SK-N-SH (cell line): Measurements from ENCODE around the gene PTPRD. TPM values are rescaled to one million over a fixed set of nuclear protein-coding genes. Genes with fewer than 3 reads are reported as not detected.

ENCODE experiments used
- CTCF ChIA-PET: fragments of 300-600, 350-600 bp; formaldehyde crosslinking; extraction: SDS; loops from one replicate; lab custom pipeline; 2021; lab: Yijun Ruan, JAX
- POLR2A ChIA-PET: fragments of 350-600 bp; sonication (Branson Sonifier 250); formaldehyde crosslinking; extraction: SDS; loops from one replicate; lab custom pipeline; 2020; ENCODE audit warnings: antibody characterized with exemption, inconsistent platforms; lab: Yijun Ruan, JAX
- DNase-seq: peaks from one replicate; pipeline ENCODE4 v3.0.0; 2012
- H2AFZ ChIP-seq: fragments of 200-600 bp; sonication (generic); 2 replicates; pipeline ENCODE4 v1.8.1; 2016; ENCODE audit warnings: antibody characterized with exemption, mild to moderate bottlenecking, low read depth
- H3F3A ChIP-seq: fragments of 200-600 bp; sonication (generic); replicated peaks from 2 replicates; pipeline ENCODE3; 2016; ENCODE audit warnings: antibody characterized with exemption, mild to moderate bottlenecking; ENCODE audit not compliant: insufficient read depth
- H3K27ac ChIP-seq, 2 experiments: fragments of 200-500 bp in 1 of 2; fragments of 200-600 bp in 1 of 2; sonication (Bioruptor generic) in 1 of 2; sonication (generic), shearing (Covaris generic) in 1 of 2; 2 replicates each; pipeline versions ENCODE4 v1.5.1 to v1.6.1; 2014 to 2016; ENCODE audit warnings: low read depth in 2 of 2, inconsistent platforms in 1 of 2, low read length in 1 of 2, mild to moderate bottlenecking in 1 of 2, mixed read lengths in 1 of 2
- H3K27me3 ChIP-seq: fragments of 200-600 bp; sonication (generic), shearing (Covaris generic); 2 replicates; pipeline ENCODE4 v1.6.1; 2016; ENCODE audit warnings: mixed run types; ENCODE audit not compliant: insufficient read depth
- H3K36me3 ChIP-seq, 2 experiments: fragments of 200-500 bp in 1 of 2; fragments of 200-600 bp in 1 of 2; sonication (Bioruptor generic) in 1 of 2; sonication (generic) in 1 of 2; replicated peaks in 1 of 2; 2 replicates each; pipeline versions ENCODE3 to v1.5.1; 2014 to 2016; ENCODE audit warnings: low read length in 1 of 2, mild to moderate bottlenecking in 1 of 2; ENCODE audit not compliant: insufficient read depth in 2 of 2, control insufficient read depth in 1 of 2
- H3K4me1 ChIP-seq, 2 experiments: fragments of 200-500 bp in 1 of 2; fragments of 200-600 bp in 1 of 2; sonication (Bioruptor generic) in 1 of 2; sonication (generic), shearing (Covaris generic) in 1 of 2; 2 replicates each; pipeline versions ENCODE4 v1.5.1 to v1.6.1; 2014 to 2016; ENCODE audit warnings: low read depth in 1 of 2, low read length in 1 of 2, mixed run types in 1 of 2; ENCODE audit not compliant: insufficient read depth in 2 of 2, control insufficient read depth in 1 of 2
- H3K4me2 ChIP-seq: fragments of 200-600 bp; sonication (generic), shearing (Covaris generic); 2 replicates; pipeline ENCODE4 v1.6.1; 2017; ENCODE audit warnings: mixed run types
- H3K4me3 ChIP-seq, 2 experiments: fragments of 200-500 bp in 1 of 2; fragments of 200-600 bp in 1 of 2; sonication (Bioruptor generic) in 1 of 2; sonication (generic), shearing (Covaris generic) in 1 of 2; 2 replicates each; pipeline versions ENCODE4 v1.5.1 to v1.8.1; 2014 to 2016; ENCODE audit warnings: low read depth in 2 of 2, inconsistent platforms in 1 of 2, low read length in 1 of 2, mild to moderate bottlenecking in 1 of 2, mixed read lengths in 1 of 2, moderate library complexity in 1 of 2
- H3K79me2 ChIP-seq: fragments of 200-600 bp; sonication (generic); 2 replicates; pipeline ENCODE4 v1.8.1; 2017; ENCODE audit warnings: mild to moderate bottlenecking; ENCODE audit not compliant: insufficient read depth
- H3K9ac ChIP-seq: fragments of 200-600 bp; sonication (generic); 2 replicates; pipeline ENCODE4 v1.6.1; 2017; ENCODE audit warnings: mixed run types
- H3K9me2 ChIP-seq: fragments of 200-600 bp; sonication (generic); 2 replicates; pipeline ENCODE4 v1.6.1; 2017; ENCODE audit warnings: mixed run types
- H3K9me3 ChIP-seq: fragments of 200-600 bp; sonication (generic); 2 replicates; pipeline ENCODE4 v1.6.1; 2017; ENCODE audit warnings: mixed run types, mild to moderate bottlenecking, moderate library complexity
- H4K20me1 ChIP-seq: fragments of 200-600 bp; sonication (generic); 2 replicates; pipeline ENCODE4 v1.6.1; 2017; ENCODE audit warnings: mild to moderate bottlenecking, mixed run types; ENCODE audit not compliant: insufficient read depth
- EP300 ChIP-seq, 2 experiments: IDR thresholded peaks; 2 replicates each; pipeline versions ENCODE4 v1.4.0 to v1.6.1; 2012; ENCODE audit warnings: borderline replicate concordance in 1 of 2, low read depth in 1 of 2, low read length in 1 of 2
- EZH2phosphoT487 ChIP-seq: fragments of 200-600 bp; sonication (generic); IDR thresholded peaks from 2 replicates; pipeline ENCODE4 v1.6.1; 2017; ENCODE audit warnings: low read depth, mixed run types, mild to moderate bottlenecking, antibody characterized with exemption, moderate library complexity, borderline replicate concordance
- FOXJ3 ChIP-seq: sonication (generic); formaldehyde crosslinking; IDR thresholded peaks from 2 replicates; pipeline ENCODE4 v1.5.1; 2020; ENCODE audit warnings: mild to moderate bottlenecking, missing genetic modification reagents
- GABPA ChIP-seq: IDR thresholded peaks from 2 replicates; pipeline ENCODE4 v1.4.0; 2012; ENCODE audit warnings: low read depth, mild to moderate bottlenecking
- GATA2 ChIP-seq: sonication (generic); formaldehyde crosslinking; IDR thresholded peaks from 2 replicates; pipeline ENCODE4 v1.5.0; 2020; ENCODE audit warnings: mild to moderate bottlenecking, missing genetic modification reagents
- JUND ChIP-seq: IDR thresholded peaks from 2 replicates; pipeline ENCODE4 v1.4.0; 2012
- MXI1 ChIP-seq: IDR thresholded peaks from 2 replicates; pipeline ENCODE4 v1.6.1; 2012; ENCODE audit warnings: mild to moderate bottlenecking, low read depth, low read length, improper control_type of control experiment
- POLR2AphosphoS5 ChIP-seq: IDR thresholded peaks from 2 replicates; pipeline ENCODE4 v1.6.1; 2012; ENCODE audit warnings: low read depth, low read length
- RAD21 ChIP-seq: IDR thresholded peaks from 2 replicates; pipeline ENCODE4 v1.6.1; 2012; ENCODE audit warnings: mild to moderate bottlenecking, low read length
- RXRA ChIP-seq: IDR thresholded peaks from 2 replicates; pipeline ENCODE4 v1.4.0; 2012; ENCODE audit warnings: low read depth, mild to moderate bottlenecking, borderline replicate concordance
- SMC3 ChIP-seq: IDR thresholded peaks from 2 replicates; pipeline ENCODE4 v1.6.1; 2012; ENCODE audit warnings: low read depth, low read length, improper control_type of control experiment
- TAF1 ChIP-seq: IDR thresholded peaks from 2 replicates; pipeline ENCODE4 v1.6.1; 2012; ENCODE audit warnings: low read depth, mild to moderate bottlenecking, low read length, moderate library complexity, borderline replicate concordance
- TCF12 ChIP-seq: IDR thresholded peaks from 2 replicates; pipeline ENCODE4 v1.4.0; 2012
- TEAD4 ChIP-seq: IDR thresholded peaks from 2 replicates; pipeline ENCODE4 v1.4.0; 2012; ENCODE audit warnings: mild to moderate bottlenecking, borderline replicate concordance; ENCODE audit not compliant: insufficient read depth
- WGBS: methylation state at CpG from one replicate; pipeline ENCODE4 v1.1.6; 2017; ENCODE audit warnings: low lambda C conversion rate; 5-methylcytosine and 5-hydroxymethylcytosine counted together
- polyA plus RNA-seq, 3 experiments: library from polyadenylated mRNA; depleted of rRNA; stranded (reverse); fragments of >200 nt; gene quantifications; 2 replicates each; pipeline ENCODE4 v1.2.3, GENCODE V29; 2012
- TF ChIP-seq, protein P1 (sequence below): fragments of 200-600 bp; sonication (generic); IDR thresholded peaks from 2 replicates; pipeline ENCODE4 v1.6.1; 2017; ENCODE audit warnings: antibody characterized with exemption, mild to moderate bottlenecking, moderate library complexity
- TF ChIP-seq, protein P2 (sequence below): IDR thresholded peaks from 2 replicates; pipeline ENCODE4 v1.4.0; 2012; ENCODE audit warnings: low read depth, borderline replicate concordance
- TF ChIP-seq, protein P3 (sequence below): IDR thresholded peaks from 2 replicates; pipeline ENCODE4 v1.4.0; 2012; ENCODE audit warnings: low read depth, borderline replicate concordance
- TF ChIP-seq, protein P4 (sequence below): fragments of 150-350 bp; IDR thresholded peaks from 2 replicates; pipeline ENCODE4 v1.6.1; 2016; ENCODE audit warnings: mild to moderate bottlenecking, low read depth, low read length
- TF ChIP-seq, protein P5 (sequence below): fragments of 150-350 bp; IDR thresholded peaks from 2 replicates; pipeline ENCODE4 v1.6.1; 2017; ENCODE audit warnings: antibody characterized with exemption, low read length, low read depth, borderline replicate concordance
- TF ChIP-seq, protein P6 (sequence below): IDR thresholded peaks from 2 replicates; pipeline ENCODE4 v1.6.1; 2012; ENCODE audit warnings: mild to moderate bottlenecking, low read depth, low read length, moderate library complexity

Gene PTPRD
- polyA plus RNA-seq, 1 of the 3 experiments (the other 2 are of a cell fraction), result 0.15 TPM

DNA sequence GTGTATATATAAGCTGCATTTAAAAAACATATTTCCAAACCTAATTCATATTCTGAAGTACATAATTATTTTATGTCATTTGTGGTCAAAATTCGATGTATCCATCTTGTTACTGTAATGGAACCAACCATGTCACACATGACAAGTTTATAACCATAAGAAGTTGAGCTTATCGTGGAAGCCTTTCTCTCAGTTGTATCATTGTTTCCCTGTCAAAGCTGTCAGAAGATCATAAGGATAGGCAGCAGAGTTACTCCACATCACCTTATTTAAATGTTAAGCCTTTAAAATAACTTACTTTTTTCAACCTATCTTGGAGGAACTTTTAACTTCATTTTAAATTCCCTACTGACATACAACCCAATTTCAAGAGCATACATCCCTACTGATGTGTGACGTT is 841.5 kb downstream of the PTPRD start:
- no peak overlapping the region for H3K27ac ChIP-seq
- DNase-seq, result no peak
- H3K4me2 ChIP-seq, result no peak overlapping the region
- CTCF ChIA-PET, result interaction anchor here (1.9 kb wide), 1 partner anchor 171 kb away, joined by 6 read pairs; no protein-coding TSS in a partner anchor
- no peaks in the 10 kb centered on the region for H3F3A ChIP-seq
- H3K4me3 ChIP-seq, result no peak overlapping the region
- H3K36me3 ChIP-seq, result no peaks in the 10 kb centered on the region
- no peaks in the 10 kb centered on the region for H3K9me2 ChIP-seq
- H4K20me1 ChIP-seq, result no peaks in the 10 kb centered on the region
- no peak for TF ChIP-seq POLR2AphosphoS5
- no peak for TF ChIP-seq JUND
- no peak for TF ChIP-seq MXI1
- no peak for TF ChIP-seq RAD21
- TF ChIP-seq, protein P1, sequence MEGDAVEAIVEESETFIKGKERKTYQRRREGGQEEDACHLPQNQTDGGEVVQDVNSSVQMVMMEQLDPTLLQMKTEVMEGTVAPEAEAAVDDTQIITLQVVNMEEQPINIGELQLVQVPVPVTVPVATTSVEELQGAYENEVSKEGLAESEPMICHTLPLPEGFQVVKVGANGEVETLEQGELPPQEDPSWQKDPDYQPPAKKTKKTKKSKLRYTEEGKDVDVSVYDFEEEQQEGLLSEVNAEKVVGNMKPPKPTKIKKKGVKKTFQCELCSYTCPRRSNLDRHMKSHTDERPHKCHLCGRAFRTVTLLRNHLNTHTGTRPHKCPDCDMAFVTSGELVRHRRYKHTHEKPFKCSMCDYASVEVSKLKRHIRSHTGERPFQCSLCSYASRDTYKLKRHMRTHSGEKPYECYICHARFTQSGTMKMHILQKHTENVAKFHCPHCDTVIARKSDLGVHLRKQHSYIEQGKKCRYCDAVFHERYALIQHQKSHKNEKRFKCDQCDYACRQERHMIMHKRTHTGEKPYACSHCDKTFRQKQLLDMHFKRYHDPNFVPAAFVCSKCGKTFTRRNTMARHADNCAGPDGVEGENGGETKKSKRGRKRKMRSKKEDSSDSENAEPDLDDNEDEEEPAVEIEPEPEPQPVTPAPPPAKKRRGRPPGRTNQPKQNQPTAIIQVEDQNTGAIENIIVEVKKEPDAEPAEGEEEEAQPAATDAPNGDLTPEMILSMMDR, result no peak
- TF ChIP-seq FOXJ3 (CRISPR knock-in tag), result no peak
- TF ChIP-seq, protein P2, sequence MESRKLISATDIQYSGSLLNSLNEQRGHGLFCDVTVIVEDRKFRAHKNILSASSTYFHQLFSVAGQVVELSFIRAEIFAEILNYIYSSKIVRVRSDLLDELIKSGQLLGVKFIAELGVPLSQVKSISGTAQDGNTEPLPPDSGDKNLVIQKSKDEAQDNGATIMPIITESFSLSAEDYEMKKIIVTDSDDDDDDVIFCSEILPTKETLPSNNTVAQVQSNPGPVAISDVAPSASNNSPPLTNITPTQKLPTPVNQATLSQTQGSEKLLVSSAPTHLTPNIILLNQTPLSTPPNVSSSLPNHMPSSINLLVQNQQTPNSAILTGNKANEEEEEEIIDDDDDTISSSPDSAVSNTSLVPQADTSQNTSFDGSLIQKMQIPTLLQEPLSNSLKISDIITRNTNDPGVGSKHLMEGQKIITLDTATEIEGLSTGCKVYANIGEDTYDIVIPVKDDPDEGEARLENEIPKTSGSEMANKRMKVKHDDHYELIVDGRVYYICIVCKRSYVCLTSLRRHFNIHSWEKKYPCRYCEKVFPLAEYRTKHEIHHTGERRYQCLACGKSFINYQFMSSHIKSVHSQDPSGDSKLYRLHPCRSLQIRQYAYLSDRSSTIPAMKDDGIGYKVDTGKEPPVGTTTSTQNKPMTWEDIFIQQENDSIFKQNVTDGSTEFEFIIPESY, result no peak
- no peak for TF ChIP-seq RXRA
- TF ChIP-seq, protein P3, sequence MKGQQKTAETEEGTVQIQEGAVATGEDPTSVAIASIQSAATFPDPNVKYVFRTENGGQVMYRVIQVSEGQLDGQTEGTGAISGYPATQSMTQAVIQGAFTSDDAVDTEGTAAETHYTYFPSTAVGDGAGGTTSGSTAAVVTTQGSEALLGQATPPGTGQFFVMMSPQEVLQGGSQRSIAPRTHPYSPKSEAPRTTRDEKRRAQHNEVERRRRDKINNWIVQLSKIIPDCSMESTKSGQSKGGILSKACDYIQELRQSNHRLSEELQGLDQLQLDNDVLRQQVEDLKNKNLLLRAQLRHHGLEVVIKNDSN, result no peak
- TF ChIP-seq GATA2 (CRISPR knock-in tag), result no peak
- no peak for TF ChIP-seq EZH2phosphoT487
- no peak for TF ChIP-seq GABPA
- TF ChIP-seq, protein P4, sequence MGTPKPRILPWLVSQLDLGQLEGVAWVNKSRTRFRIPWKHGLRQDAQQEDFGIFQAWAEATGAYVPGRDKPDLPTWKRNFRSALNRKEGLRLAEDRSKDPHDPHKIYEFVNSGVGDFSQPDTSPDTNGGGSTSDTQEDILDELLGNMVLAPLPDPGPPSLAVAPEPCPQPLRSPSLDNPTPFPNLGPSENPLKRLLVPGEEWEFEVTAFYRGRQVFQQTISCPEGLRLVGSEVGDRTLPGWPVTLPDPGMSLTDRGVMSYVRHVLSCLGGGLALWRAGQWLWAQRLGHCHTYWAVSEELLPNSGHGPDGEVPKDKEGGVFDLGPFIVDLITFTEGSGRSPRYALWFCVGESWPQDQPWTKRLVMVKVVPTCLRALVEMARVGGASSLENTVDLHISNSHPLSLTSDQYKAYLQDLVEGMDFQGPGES, result no peak
- no peak for TF ChIP-seq EP300 (IDR thresholded peaks at IDR 0.05; ENCODE audit: borderline replicate concordance in 1 of 2, low read depth in 1 of 2, low read length in 1 of 2)
- no peak for TF ChIP-seq TCF12
- no peak for TF ChIP-seq TEAD4
- TF ChIP-seq, protein P5, sequence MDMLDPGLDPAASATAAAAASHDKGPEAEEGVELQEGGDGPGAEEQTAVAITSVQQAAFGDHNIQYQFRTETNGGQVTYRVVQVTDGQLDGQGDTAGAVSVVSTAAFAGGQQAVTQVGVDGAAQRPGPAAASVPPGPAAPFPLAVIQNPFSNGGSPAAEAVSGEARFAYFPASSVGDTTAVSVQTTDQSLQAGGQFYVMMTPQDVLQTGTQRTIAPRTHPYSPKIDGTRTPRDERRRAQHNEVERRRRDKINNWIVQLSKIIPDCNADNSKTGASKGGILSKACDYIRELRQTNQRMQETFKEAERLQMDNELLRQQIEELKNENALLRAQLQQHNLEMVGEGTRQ, result no peak
- TF ChIP-seq TAF1, result no peak
- TF ChIP-seq, protein P6, sequence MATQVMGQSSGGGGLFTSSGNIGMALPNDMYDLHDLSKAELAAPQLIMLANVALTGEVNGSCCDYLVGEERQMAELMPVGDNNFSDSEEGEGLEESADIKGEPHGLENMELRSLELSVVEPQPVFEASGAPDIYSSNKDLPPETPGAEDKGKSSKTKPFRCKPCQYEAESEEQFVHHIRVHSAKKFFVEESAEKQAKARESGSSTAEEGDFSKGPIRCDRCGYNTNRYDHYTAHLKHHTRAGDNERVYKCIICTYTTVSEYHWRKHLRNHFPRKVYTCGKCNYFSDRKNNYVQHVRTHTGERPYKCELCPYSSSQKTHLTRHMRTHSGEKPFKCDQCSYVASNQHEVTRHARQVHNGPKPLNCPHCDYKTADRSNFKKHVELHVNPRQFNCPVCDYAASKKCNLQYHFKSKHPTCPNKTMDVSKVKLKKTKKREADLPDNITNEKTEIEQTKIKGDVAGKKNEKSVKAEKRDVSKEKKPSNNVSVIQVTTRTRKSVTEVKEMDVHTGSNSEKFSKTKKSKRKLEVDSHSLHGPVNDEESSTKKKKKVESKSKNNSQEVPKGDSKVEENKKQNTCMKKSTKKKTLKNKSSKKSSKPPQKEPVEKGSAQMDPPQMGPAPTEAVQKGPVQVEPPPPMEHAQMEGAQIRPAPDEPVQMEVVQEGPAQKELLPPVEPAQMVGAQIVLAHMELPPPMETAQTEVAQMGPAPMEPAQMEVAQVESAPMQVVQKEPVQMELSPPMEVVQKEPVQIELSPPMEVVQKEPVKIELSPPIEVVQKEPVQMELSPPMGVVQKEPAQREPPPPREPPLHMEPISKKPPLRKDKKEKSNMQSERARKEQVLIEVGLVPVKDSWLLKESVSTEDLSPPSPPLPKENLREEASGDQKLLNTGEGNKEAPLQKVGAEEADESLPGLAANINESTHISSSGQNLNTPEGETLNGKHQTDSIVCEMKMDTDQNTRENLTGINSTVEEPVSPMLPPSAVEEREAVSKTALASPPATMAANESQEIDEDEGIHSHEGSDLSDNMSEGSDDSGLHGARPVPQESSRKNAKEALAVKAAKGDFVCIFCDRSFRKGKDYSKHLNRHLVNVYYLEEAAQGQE, result no peak
- TF ChIP-seq SMC3, result no peak
- TF ChIP-seq, all 33 proteins: peak for 0
- POLR2A ChIA-PET, result no interaction called here
- WGBS, result 21% methylated on average over 3 of the region's 3 CpGs
- Histone ChIP-seq H3K79me2 (no peaks in the 10 kb centered on the region), H3K4me1 (no peaks in the 10 kb centered on the region; a peak in 1 of 4 replicates), H3K27me3 (no peaks in the 10 kb centered on the region), H3K9ac (no peak overlapping the region), H2AFZ (no peak overlapping the region), H3K9me3 (no peaks in the 10 kb centered on the region)
